SK-N-SH treated with all-trans-retinoic acid at 6 μM for 48 hours (cell line): ENCODE results near the gene ZNF333.

Experiments used
- ESRRG ChIP-seq: fragments of 250-450 bp; sonication (Bioruptor Pico); IDR thresholded peaks from 2 replicates; pipeline ENCODE4 v1.6.1; 2021; ENCODE audit warnings: mild to moderate bottlenecking
- PPARA ChIP-seq: fragments of 250-450 bp; sonication (Bioruptor Pico); IDR thresholded peaks from 2 replicates; pipeline ENCODE4 v1.5.0; 2020; ENCODE audit warnings: mild to moderate bottlenecking, borderline replicate concordance
- ZFP3 ChIP-seq: fragments of 250-450 bp; sonication (Bioruptor Pico); IDR thresholded peaks from 2 replicates; pipeline ENCODE4 v1.5.0; 2020; ENCODE audit warnings: mild to moderate bottlenecking, moderate library complexity
- TF ChIP-seq, protein P1 (sequence below): fragments of 250-450 bp; sonication (Bioruptor Pico); IDR thresholded peaks from 2 replicates; pipeline ENCODE4 v1.8.0; 2020; ENCODE audit warnings: mild to moderate bottlenecking, moderate library complexity, borderline replicate concordance
- TF ChIP-seq, protein P2 (sequence below): fragments of 250-450 bp; sonication (Bioruptor Pico); IDR thresholded peaks from 2 replicates; pipeline ENCODE4 v1.5.1; 2020; ENCODE audit warnings: low read depth, mild to moderate bottlenecking, moderate library complexity

DNA sequence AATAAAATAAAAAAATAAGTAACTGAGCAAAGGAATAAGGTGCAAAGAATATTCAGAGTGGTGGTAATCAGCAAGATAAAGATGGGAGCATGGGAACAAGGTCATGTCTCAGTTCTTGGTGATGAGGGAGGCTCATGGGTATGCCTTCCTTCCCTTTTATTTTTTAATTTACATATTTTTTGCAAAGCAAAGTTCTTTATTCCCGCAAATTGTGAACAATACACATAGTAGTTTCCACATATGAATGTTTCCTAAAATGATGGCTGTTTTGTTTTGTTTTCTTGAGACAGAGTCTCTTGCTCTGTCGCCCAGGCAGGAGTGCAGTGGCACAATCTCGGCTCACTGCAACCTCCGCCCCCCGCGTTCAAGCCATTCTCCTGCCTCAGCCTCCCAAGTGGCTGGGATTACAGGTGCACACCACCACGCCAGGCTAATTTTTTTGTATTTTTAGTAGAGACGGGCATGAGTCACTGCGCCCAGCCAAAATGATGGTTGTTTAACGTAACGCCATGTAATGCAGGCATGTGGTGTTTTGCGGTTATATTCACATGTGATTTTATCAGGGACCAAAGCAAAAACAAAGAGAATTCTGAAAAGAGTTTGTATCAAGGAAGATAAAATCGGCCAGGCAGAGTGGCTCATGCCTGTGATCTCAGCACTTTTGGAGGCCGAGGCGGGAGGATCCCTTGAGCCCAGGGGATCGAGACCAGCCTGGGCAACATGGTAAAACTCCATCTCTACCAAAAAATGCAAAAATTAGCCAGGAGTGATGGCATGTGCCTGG is 93.0 kb downstream of the ZNF333 start:
- TF ChIP-seq ZFP3 (CRISPR knock-in tag): no peak
- TF ChIP-seq, protein P1, sequence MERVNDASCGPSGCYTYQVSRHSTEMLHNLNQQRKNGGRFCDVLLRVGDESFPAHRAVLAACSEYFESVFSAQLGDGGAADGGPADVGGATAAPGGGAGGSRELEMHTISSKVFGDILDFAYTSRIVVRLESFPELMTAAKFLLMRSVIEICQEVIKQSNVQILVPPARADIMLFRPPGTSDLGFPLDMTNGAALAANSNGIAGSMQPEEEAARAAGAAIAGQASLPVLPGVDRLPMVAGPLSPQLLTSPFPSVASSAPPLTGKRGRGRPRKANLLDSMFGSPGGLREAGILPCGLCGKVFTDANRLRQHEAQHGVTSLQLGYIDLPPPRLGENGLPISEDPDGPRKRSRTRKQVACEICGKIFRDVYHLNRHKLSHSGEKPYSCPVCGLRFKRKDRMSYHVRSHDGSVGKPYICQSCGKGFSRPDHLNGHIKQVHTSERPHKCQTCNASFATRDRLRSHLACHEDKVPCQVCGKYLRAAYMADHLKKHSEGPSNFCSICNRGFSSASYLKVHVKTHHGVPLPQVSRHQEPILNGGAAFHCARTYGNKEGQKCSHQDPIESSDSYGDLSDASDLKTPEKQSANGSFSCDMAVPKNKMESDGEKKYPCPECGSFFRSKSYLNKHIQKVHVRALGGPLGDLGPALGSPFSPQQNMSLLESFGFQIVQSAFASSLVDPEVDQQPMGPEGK (CRISPR knock-in tag): no peak
- TF ChIP-seq, protein P2, sequence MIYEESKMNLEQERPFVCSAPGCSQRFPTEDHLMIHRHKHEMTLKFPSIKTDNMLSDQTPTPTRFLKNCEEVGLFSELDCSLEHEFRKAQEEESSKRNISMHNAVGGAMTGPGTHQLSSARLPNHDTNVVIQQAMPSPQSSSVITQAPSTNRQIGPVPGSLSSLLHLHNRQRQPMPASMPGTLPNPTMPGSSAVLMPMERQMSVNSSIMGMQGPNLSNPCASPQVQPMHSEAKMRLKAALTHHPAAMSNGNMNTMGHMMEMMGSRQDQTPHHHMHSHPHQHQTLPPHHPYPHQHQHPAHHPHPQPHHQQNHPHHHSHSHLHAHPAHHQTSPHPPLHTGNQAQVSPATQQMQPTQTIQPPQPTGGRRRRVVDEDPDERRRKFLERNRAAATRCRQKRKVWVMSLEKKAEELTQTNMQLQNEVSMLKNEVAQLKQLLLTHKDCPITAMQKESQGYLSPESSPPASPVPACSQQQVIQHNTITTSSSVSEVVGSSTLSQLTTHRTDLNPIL (CRISPR knock-in tag): no peak
- no peak for TF ChIP-seq PPARA
- no peak for TF ChIP-seq ESRRG (CRISPR knock-in tag)
